ENCODE results near the gene PPM1E. TPM values are rescaled to one million over a fixed set of nuclear protein-coding genes. Genes with fewer than 3 reads are reported as not detected.
"Not testable (repeated sequence)": the region's sequence is repeated elsewhere in the genome, so short reads cannot be mapped to it uniquely, and the experiment has no call there.

PPM1E gene
- total RNA-seq, 4 donors from 2014 or later = under 0.01 to 0.23 TPM; not detected in 2

DNA sequence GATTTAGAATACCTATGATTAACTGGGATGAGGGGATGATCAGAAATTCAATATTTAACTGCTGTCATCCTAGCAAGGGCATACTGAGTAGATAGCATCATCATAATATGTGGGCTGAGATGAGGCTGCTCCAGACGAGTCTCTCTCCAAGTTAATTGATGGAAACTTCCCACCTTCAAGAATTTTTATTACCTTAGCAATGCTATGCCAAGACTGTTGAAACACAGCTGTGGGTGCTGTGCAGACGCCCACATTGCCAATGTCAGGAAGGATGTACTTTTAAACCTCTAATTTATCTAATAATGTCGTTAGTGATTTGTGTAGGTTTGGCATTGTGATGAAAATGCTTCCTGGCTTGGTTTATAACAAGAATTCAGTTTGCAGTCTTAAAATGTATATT is 180.6 kb downstream of the PPM1E start:
- DNase-seq = no peak
- Histone ChIP-seq H3K27me3 (no peaks in the 10 kb centered on the region), H3K9me3 (no peaks in the 10 kb centered on the region), H3K36me3 (no peaks in the 10 kb centered on the region), H3K4me3 (no peak overlapping the region), H3K4me1 (no peaks in the 10 kb centered on the region), H3K27ac (no peak overlapping the region)
- intact Hi-C loops (cut with DNase I) = no loop called here
- WGBS, 2 donors = 35 to 38% methylated on average over 3 of the region's 3 CpGs
- TF ChIP-seq POLR2A (IDR thresholded peaks at IDR 0.05) = no peak

DNA sequence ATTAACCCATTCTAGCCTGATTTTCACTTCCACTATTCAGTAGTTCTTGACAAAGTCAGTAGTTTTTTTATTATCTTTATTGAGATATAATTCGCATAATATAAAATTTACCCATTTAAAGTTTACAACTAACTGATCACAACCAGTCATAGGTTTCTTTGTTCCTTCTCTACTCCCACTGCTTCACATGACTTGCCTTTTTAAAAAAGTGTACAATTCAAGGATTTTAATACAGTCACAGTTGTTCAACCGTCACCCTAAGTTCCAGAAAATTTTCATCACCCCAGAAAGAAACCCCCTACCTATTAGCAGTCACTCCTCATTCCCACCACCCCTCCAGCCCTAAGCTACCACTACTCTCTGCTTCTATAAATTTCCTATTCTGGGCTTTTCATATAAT is 188.5 kb downstream of the PPM1E start:
- H3K36me3 ChIP-seq = no peaks in the 10 kb centered on the region
- no peaks in the 10 kb centered on the region for H3K27me3 ChIP-seq
- no peak for TF ChIP-seq POLR2A (IDR thresholded peaks at IDR 0.05)
- TF ChIP-seq, protein P1, sequence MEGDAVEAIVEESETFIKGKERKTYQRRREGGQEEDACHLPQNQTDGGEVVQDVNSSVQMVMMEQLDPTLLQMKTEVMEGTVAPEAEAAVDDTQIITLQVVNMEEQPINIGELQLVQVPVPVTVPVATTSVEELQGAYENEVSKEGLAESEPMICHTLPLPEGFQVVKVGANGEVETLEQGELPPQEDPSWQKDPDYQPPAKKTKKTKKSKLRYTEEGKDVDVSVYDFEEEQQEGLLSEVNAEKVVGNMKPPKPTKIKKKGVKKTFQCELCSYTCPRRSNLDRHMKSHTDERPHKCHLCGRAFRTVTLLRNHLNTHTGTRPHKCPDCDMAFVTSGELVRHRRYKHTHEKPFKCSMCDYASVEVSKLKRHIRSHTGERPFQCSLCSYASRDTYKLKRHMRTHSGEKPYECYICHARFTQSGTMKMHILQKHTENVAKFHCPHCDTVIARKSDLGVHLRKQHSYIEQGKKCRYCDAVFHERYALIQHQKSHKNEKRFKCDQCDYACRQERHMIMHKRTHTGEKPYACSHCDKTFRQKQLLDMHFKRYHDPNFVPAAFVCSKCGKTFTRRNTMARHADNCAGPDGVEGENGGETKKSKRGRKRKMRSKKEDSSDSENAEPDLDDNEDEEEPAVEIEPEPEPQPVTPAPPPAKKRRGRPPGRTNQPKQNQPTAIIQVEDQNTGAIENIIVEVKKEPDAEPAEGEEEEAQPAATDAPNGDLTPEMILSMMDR (IDR thresholded peaks at IDR 0.05) = no peak
- no peak overlapping the region for H3K4me3 ChIP-seq
- no peaks in the 10 kb centered on the region for H3K4me1 ChIP-seq
- no peaks in the 10 kb centered on the region for H3K9me3 ChIP-seq
- intact Hi-C loops (cut with DNase I) = no loop called here
- DNase-seq = no peak
- H3K27ac ChIP-seq = no peak overlapping the region
- 83 to 85% methylated on average over 2 of the region's 2 CpGs for WGBS, 2 donors

DNA sequence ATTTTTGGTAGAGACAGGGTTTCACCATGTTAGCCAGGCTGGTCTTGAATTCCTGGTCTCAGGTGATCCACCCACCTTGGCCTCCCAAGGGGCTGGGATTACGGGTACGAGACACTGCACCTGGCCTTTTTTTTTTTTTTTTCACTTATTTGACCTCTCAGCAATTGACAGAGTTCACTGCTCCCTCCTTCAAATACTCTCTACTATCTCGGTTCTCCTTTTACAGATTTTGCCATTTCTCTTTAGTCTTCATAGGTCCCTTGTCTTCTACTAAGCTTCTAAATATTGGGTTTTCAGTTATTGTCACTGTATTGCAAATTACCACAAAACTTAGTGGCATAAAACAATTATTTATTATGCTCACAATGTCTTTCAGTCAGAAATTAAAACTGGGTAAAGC is 191.8 kb downstream of the PPM1E start:
- Histone ChIP-seq H3K4me3 (no peak overlapping the region), H3K27me3 (no peaks in the 10 kb centered on the region), H3K27ac (no peak overlapping the region), H3K4me1 (no peaks in the 10 kb centered on the region), H3K36me3 (no peaks in the 10 kb centered on the region), H3K9me3 (peaks cover 0 to 23% (median 17%) of the 10 kb centered on the region in 3 donors)
- no peak for TF ChIP-seq POLR2A (IDR thresholded peaks at IDR 0.05)
- TF ChIP-seq, protein P1 (IDR thresholded peaks at IDR 0.05) = no peak
- 81 to 88% methylated on average over 3 of the region's 3 CpGs for WGBS, 2 donors
- intact Hi-C loops (cut with DNase I) = no loop called here
- no peak for DNase-seq

DNA sequence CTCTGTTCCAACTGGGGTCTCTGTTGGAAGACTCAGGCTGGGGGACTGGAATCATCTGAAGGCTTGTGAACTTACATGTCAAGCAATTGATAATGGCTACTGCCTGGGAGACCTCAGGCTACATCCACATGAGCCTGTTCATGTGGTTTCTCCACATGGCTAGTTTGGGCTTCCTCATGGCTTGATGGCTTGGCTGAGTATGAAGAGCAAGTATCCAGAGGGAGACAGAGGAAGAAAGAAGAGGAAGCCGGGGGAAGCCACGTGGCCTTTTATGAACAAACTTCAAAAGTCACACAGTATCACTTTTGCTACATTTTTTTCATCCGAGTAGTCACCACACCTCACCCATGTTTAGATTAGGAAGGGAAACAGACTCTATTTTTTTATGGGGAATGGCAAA is 192.2 kb downstream of the PPM1E start:
- H3K4me3 ChIP-seq = no peak overlapping the region
- intact Hi-C loops (cut with DNase I) = no loop called here
- TF ChIP-seq, protein P1 (IDR thresholded peaks at IDR 0.05) = no peak
- no peak for TF ChIP-seq POLR2A (IDR thresholded peaks at IDR 0.05)
- 47 to 80% methylated on average over 3 of the region's 3 CpGs for WGBS, 2 donors
- DNase-seq = no peak
- H3K4me1 ChIP-seq = no peaks in the 10 kb centered on the region
- no peaks in the 10 kb centered on the region for H3K27me3 ChIP-seq
- peaks cover 0 to 23% (median 17%) of the 10 kb centered on the region in 3 donors for H3K9me3 ChIP-seq
- H3K27ac ChIP-seq = no peak overlapping the region
- no peaks in the 10 kb centered on the region for H3K36me3 ChIP-seq

DNA sequence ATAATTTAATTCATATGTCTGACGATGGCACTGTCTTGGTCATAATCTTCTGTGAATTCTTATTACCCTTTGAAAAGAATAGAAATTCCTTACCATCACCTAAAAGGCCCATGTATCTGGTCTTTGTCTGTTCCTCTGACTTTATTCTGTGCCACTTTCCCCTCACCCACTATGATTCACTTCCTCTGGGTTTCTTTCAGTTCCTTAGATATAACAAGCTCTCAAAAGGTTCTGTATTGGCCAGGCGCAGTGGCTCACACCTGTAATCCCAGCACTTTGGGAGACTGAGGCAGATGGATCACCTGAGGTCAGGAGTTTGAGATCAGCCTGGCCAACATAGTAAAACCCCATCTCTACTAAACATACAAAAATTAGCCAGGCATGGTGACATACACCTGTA is 198.7 kb downstream of the PPM1E start:
- intact Hi-C loops (cut with DNase I); H3K27ac ChIP-seq; H3K4me1 ChIP-seq; H3K36me3 ChIP-seq; H3K4me3 ChIP-seq; H3K27me3 ChIP-seq; DNase-seq: not testable (repeated sequence)
- 79 to 81% methylated on average over 2 of the region's 2 CpGs for WGBS, 2 donors
- peaks cover 0 to 23% (median 17%) of the 10 kb centered on the region in 3 donors for H3K9me3 ChIP-seq

DNA sequence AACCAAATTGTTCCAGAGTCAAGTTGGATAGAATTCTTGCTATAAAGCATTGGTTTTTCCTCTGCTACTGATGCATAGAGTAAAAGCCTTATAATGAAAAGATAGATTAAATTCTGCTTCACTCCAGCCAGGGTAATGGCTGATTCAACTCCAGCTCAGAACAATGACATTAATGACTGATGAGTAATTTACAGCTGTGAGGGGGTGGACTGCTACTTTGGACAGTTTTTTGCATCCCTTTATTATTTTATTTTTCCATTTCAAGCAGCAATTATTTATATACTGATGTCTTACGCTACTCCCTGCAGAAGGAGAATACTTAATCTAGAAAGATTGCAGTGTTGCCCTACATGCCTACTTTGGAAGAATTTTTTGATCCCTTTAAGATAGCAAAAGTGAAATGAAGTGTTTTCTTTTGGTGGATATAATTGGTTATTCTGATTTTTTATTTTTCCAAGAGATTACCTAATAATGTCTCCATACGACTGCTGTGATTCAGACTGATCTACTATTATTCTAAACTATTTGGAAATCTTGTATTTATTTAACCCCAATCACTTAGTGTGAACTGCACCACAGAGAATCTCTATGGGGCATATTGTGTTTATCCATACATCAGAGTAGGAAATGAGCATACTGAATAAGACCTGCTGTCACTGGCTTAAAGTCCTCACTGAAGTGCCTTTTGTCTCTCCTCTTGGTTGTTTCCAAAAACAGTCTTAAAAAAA is 201.5 kb downstream of the PPM1E start:
- intact Hi-C loops (cut with DNase I) = no loop called here

DNA sequence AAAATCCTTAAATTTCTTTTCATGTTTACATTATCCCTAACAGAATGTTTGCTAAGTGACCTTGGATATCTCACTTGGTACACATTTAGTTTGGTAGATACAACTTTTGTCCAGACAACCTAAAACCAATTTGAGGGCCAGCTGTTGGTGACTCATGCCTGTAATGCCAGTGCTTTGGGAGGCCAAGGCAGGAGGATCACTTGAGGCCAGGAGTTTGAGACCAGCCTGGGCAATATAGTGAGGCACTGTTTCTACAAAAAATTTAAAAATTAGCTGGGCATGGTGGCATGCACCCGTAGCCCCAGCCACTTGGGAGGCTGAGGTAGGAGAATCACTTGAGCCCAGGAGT is 202.0 kb downstream of the PPM1E start:
- H3K4me3 ChIP-seq; H3K27me3 ChIP-seq; H3K9me3 ChIP-seq; H3K27ac ChIP-seq; DNase-seq; intact Hi-C loops (cut with DNase I); H3K36me3 ChIP-seq; H3K4me1 ChIP-seq: not testable (repeated sequence)
- 64 to 93% methylated on average over 1 of the region's 1 CpG for WGBS, 2 donors

More for the DNA sequence above, 201.5 kb downstream of the PPM1E start:
- H3K4me3 ChIP-seq = no peak overlapping the region
- no peak for TF ChIP-seq POLR2A (IDR thresholded peaks at IDR 0.05)
- 58 to 59% methylated on average over 2 of the region's 2 CpGs for WGBS, 2 donors
- H3K9me3 ChIP-seq = no peaks in the 10 kb centered on the region
- H3K4me1 ChIP-seq = peaks cover 0 to 10% (median 0%) of the 10 kb centered on the region in 3 donors
- H3K27ac ChIP-seq = no peak overlapping the region
- no peaks in the 10 kb centered on the region for H3K27me3 ChIP-seq
- no peak for DNase-seq
- no peaks in the 10 kb centered on the region for H3K36me3 ChIP-seq

Measured in esophagus squamous epithelium (tissue), 5 donors.